A673 (cell line): ENCODE measurements around the gene FGF6.

Experiments
- EZH2 ChIP-seq: fragments of 200-600 bp; sonication (generic); IDR thresholded peaks from 2 replicates; pipeline ENCODE4 v1.6.1; 2017; ENCODE audit warnings: borderline replicate concordance, low read depth, mild to moderate bottlenecking, mixed read lengths, antibody characterized with exemption, low read length; ENCODE audit not compliant: poor library complexity, severe bottlenecking
- TF ChIP-seq, protein P1 (sequence below): fragments of 300-800, 200-600 bp; sonication (generic); conservative IDR thresholded peaks from 2 replicates; pipeline ENCODE4 v1.5.1; 2017; ENCODE audit warnings: low read depth, mild to moderate bottlenecking, antibody characterized with exemption, low read length, moderate library complexity, mixed read lengths

DNA sequence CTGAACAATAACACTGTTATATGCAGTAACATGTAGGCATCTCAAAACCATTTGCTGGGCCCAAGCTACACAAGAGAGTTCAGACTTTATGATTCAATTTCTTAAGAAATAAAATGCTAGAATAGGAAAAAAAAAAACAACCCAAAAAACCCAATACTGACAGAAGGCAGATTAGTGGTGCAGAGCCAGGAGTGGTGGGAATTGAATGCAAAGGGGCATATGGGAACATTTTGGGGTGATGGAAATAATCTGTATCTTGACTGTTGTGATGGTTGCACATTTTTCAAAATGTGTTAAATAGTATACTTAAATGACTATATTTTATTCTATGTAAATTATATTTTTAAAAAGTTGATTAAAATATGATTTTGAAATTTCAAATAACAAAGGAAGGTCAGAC, 23.4 kb upstream of the FGF6 start:
- TF ChIP-seq, protein P1, sequence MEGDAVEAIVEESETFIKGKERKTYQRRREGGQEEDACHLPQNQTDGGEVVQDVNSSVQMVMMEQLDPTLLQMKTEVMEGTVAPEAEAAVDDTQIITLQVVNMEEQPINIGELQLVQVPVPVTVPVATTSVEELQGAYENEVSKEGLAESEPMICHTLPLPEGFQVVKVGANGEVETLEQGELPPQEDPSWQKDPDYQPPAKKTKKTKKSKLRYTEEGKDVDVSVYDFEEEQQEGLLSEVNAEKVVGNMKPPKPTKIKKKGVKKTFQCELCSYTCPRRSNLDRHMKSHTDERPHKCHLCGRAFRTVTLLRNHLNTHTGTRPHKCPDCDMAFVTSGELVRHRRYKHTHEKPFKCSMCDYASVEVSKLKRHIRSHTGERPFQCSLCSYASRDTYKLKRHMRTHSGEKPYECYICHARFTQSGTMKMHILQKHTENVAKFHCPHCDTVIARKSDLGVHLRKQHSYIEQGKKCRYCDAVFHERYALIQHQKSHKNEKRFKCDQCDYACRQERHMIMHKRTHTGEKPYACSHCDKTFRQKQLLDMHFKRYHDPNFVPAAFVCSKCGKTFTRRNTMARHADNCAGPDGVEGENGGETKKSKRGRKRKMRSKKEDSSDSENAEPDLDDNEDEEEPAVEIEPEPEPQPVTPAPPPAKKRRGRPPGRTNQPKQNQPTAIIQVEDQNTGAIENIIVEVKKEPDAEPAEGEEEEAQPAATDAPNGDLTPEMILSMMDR, result no peak
- no peak for TF ChIP-seq EZH2
